Kidney (tissue), 14 donors: ENCODE measurements around the gene RETREG1. TPM values are rescaled to one million over a fixed set of nuclear protein-coding genes. Genes with fewer than 3 reads are reported as not detected.

Experiments
- DNase-seq, 5 donors: peaks; one replicate each; pipeline ENCODE4 v3.0.0-alpha.2; 2013 to 2020
- FAIRE-seq: peaks from 2 replicates; lab custom pipeline; 2012; peaks lifted over from hg19 to GRCh38; lab: Jason Lieb, UNC
- H3K27ac ChIP-seq, 2 donors: one replicate each; pipeline ENCODE4 v1.7.0; 2013; ENCODE audit warnings: low read depth in 2 of 2, low read length in 2 of 2, inconsistent platforms in 1 of 2
- H3K27me3 ChIP-seq: one replicate; pipeline ENCODE4 v1.7.1; 2013; ENCODE audit warnings: low read length, inconsistent platforms; ENCODE audit not compliant: control insufficient read depth, insufficient read depth
- H3K36me3 ChIP-seq, 3 donors: one replicate each; pipeline versions ENCODE4 v1.7.0 to v1.7.1; 2013; ENCODE audit warnings: low read length in 3 of 3, control low read depth in 1 of 3, inconsistent platforms in 1 of 3; ENCODE audit not compliant: insufficient read depth in 3 of 3, control insufficient read depth in 2 of 3
- H3K4me1 ChIP-seq, 3 donors: one replicate each; pipeline versions ENCODE4 v1.7.0 to v1.7.1; 2013; ENCODE audit warnings: low read length in 3 of 3, inconsistent platforms in 1 of 3, low read depth in 1 of 3; ENCODE audit not compliant: control insufficient read depth in 2 of 3, insufficient read depth in 2 of 3
- H3K4me3 ChIP-seq, 3 donors: one replicate each; pipeline versions ENCODE4 v1.7.0 to v1.8.1; 2013; ENCODE audit warnings: low read length in 3 of 3, control low read depth in 1 of 3, inconsistent platforms in 1 of 3
- H3K9ac ChIP-seq, 3 donors: one replicate each; pipeline versions ENCODE4 v1.7.0 to v1.7.1; 2013; ENCODE audit warnings: low read length in 3 of 3, control low read depth in 1 of 3, inconsistent platforms in 1 of 3
- H3K9me3 ChIP-seq, 3 donors: one replicate each; pipeline versions ENCODE4 v1.7.0 to v1.7.1; 2013; ENCODE audit warnings: low read length in 3 of 3, control low read depth in 1 of 3, inconsistent platforms in 1 of 3; ENCODE audit not compliant: control insufficient read depth in 2 of 3, insufficient read depth in 1 of 3
- intact Hi-C: fragments of 100-400 bp; cut with DNase I; formaldehyde crosslinking; loops from one replicate; pipeline ENCODE4 v1.11.1; 2022
- polyA plus RNA-seq: library from polyadenylated mRNA; stranded (reverse); fragments of 350-450 nt; fragmentation: Illumina TruSeq; extraction: RNeasy Lipid Tissue Mini Kit (QIAGEN cat#74804); gene quantifications from one replicate; pipeline ENCODE4 v1.2.3, GENCODE V29; 2014; ENCODE audit warnings: low read depth, low replicate concordance; ENCODE audit not compliant: insufficient read depth
- total RNA-seq: library from RNA; stranded (reverse); fragmentation: NEBNext Ultra II Directional; extraction: Animal tissue kit (Norgen Biotek cat#: 25700); gene quantifications from one replicate; pipeline ENCODE4 v1.2.1, GENCODE V29; 2021
- TF ChIP-seq, protein P1 (sequence below): IDR thresholded peaks from 3 replicates; pipeline ENCODE4 v1.5.1; 2012; ENCODE audit warnings: mild to moderate bottlenecking, moderate library complexity, borderline replicate concordance; ENCODE audit not compliant: insufficient read depth; ENCODE audit errors: extremely low read depth
- donor health status: control.
- donor health status: control.
- donor health status: control.
- donor health status: control.
- donor health status: control.
- donor health status: DM: yes; HTN: yes; CAD: no.
- donor health status: Normal renal cell carcinoma (clear cell type).

Gene RETREG1
- total and polyA plus RNA-seq, 2 donors from 2014 or later: 53.6 to 104 TPM

DNA sequence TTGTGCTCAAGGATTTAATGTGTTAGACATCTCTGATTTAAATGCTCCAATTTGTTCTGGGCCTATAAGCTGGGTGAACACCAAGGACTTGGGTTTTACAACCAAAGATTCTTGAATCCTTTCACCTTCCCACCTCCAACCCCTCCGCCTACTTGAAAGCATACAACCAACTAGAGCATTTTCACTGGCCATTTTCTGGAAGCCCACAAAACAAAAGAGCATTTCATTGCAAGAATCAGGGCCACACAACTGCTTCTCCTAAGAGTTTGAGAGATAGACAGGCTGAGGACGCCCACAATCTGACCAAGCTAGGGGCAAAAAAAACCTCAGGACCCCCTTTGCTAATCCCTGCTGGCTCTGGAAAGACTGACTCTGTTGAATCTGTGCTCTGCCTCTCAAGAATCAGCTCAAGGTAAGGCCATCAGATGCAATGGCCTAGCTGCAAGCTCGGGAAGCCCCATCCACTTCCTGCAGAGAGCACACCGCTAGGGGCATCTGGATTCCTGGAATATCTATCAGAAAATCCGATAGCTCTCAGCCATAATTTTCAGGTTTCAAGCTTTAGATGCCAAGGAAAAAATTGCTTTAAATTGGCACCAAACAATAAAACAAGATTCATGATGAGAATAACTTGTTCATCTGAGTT is 57.7 kb downstream of the RETREG1 start:
- Histone ChIP-seq H3K9ac (no peak overlapping the region), H3K27me3 (no peaks in the 10 kb centered on the region), H3K4me1 (no peaks in the 10 kb centered on the region), H3K27ac (no peak overlapping the region), H3K4me3 (no peak overlapping the region), H3K36me3 (no peaks in the 10 kb centered on the region), H3K9me3 (no peaks in the 10 kb centered on the region)
- FAIRE-seq (no peak), DNase-seq (no peak)
- intact Hi-C loops: no loop called here
- TF ChIP-seq, protein P1, sequence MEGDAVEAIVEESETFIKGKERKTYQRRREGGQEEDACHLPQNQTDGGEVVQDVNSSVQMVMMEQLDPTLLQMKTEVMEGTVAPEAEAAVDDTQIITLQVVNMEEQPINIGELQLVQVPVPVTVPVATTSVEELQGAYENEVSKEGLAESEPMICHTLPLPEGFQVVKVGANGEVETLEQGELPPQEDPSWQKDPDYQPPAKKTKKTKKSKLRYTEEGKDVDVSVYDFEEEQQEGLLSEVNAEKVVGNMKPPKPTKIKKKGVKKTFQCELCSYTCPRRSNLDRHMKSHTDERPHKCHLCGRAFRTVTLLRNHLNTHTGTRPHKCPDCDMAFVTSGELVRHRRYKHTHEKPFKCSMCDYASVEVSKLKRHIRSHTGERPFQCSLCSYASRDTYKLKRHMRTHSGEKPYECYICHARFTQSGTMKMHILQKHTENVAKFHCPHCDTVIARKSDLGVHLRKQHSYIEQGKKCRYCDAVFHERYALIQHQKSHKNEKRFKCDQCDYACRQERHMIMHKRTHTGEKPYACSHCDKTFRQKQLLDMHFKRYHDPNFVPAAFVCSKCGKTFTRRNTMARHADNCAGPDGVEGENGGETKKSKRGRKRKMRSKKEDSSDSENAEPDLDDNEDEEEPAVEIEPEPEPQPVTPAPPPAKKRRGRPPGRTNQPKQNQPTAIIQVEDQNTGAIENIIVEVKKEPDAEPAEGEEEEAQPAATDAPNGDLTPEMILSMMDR: no peak

DNA sequence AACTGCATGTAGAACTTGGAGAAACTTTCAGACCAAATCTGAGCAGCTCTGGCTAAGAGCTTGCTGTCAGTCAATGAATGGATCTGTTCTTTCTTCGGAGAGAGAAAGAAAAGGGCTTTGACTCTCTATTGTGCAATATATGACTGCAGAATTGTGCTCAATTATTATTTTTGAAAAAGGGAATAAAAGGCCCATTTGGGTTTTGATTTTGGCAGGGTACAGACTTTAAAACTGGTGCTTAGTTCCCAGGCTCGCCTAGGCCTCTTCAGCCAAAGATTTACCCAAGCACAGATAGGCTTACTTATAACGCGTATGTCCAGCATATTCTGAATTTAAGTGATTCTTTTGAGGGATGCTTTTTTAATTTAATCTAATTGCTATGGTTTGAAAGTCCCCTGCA is 59.3 kb downstream of the RETREG1 start:
- Histone ChIP-seq H3K27me3 (no peaks in the 10 kb centered on the region), H3K4me1 (peaks cover 0 to 5% (median 0%) of the 10 kb centered on the region in 3 donors), H3K36me3 (no peaks in the 10 kb centered on the region), H3K4me3 (no peak overlapping the region), H3K9ac (no peak overlapping the region), H3K27ac (no peak overlapping the region), H3K9me3 (no peaks in the 10 kb centered on the region)
- intact Hi-C loops: no loop called here
- no peak for DNase-seq
- no peak for FAIRE-seq
- TF ChIP-seq, protein P1: no peak

DNA sequence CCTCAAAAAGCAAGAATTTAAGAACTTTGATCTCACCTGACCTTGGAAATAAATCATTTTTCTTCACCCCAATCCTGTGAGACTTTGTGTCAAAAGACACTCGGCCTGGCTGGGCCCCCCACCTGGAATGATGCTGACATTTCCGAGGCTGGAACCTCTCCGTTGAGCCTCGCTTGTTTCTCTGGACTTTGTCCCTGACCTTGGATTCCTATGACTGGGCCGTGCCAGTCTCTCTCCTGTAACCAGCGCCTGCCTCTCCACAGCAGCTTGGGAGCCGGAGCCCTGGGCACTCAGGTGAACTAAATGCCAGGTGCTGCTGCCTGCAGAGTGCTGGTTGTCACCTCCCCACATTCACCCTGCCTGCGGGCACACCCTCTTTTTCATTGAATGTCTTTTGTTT is 62.7 kb downstream of the RETREG1 start:
- DNase-seq: no peak
- FAIRE-seq: no peak
- H3K4me1 ChIP-seq: peaks cover 0 to 7% (median 0%) of the 10 kb centered on the region in 3 donors
- no peaks in the 10 kb centered on the region for H3K9me3 ChIP-seq
- H3K27me3 ChIP-seq: no peaks in the 10 kb centered on the region
- intact Hi-C loops: no loop called here
- no peak overlapping the region for H3K27ac ChIP-seq
- TF ChIP-seq, protein P1: no peak
- no peak overlapping the region for H3K9ac ChIP-seq
- no peaks in the 10 kb centered on the region for H3K36me3 ChIP-seq
- H3K4me3 ChIP-seq: no peak overlapping the region
